Stimulated activated CD8-positive, alpha-beta memory T cell treated with anti-CD3 and anti-CD28 coated beads, Interleukin-15, amount 100 ng/mL, for 1 hour (primary cell): ENCODE results near the gene GATAD2A.

Experiments
- DNase-seq: peaks from one replicate; pipeline ENCODE4 v3.0.0-alpha.2; 2020; ENCODE audit warnings: low read depth

GATAD2A gene

GRCh38 chr19:19422156-19422555 lies 16.7 kb downstream of the GATAD2A start:
- no peak for DNase-seq

DNA sequence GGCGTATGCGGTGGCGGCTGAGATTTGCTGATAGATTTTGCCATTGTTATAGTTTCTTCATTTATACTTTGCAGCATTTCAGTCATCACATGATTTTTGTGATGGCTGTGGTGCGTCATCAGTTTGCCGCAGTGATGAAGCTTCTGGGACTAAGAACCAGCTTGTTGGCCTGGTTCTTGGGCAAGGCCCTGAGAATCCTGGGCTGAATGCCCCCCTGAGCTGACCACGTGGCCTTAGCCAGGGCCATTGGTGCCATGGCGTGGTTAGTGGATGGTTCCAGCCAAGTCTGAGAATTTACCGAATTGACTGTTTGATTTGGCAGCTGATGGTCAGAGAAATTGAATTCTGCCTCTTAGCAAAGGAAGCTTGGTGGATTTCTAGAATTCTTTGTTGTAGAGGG lies 17.8 kb downstream of the GATAD2A start:
- DNase-seq: no peak

- DNase-seq: no peak
Observed at GRCh38 chr19:19425170-19425875, 19.8 kb downstream of the GATAD2A start.

DNA sequence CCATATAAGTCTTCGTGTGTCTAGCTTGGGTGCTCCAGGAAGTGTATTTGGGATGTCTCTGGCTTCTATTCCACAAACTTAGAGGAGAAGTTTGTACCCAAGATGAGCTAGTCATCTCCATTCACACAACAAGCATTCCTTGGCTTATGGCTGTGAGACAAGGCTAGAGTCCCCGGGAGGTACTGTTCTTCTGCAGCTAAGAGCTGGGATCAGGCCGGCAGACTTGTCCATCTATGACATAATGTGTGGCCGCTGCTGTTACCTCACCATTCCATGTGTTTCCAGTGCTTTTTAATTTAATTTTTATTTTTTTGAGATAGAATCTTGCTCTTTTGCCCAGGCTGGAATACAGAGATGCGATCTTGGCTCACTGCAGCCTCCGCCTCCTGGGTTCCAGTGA lies 20.7 kb downstream of the GATAD2A start:
- DNase-seq: no peak

- no peak for DNase-seq
Observed at GRCh38 chr19:19426799-19427198, 21.3 kb downstream of the GATAD2A start.

- DNase-seq: no peak
Observed at GRCh38 chr19:19427302-19427701, 21.8 kb downstream of the GATAD2A start.

DNA sequence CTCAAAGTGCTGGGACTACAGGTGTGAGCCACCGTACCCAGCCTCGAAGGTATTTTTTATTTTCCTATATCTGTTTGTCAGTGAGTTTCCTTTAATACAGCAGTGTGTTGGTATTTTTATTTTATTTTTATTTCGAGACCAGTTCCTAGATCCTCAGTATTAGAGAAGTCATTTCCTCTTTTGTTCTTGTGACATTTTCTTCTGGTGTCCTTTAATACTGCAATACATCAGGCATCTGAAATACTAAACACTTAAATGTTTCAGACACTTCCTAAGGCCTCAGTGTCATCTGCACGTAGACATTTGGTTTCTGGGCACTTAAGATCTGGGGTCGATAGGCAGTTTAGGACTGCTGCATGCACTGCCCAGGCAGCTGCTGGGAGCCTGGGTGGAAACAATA lies 22.5 kb downstream of the GATAD2A start:
- DNase-seq: no peak

DNA sequence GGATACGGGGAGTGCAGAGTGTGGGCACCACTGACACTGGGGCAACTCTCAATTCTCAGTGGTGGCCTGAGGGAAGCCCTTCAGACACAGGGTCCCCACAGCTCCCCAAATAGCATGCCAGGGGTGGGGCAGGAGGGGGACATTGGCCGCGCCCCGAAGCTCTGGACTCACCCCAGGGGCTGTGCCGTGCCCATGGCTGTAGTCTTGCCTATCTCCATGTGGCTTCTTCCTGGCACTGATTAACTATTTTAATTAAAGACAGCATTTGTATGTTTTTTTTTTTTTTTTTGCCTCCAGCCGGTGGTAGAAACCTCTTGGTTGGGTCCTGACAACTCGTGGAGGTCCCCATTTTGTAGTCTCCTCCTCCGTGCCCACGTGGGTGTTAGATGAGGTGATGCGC lies 23.3 kb downstream of the GATAD2A start:
- DNase-seq: no peak

- no peak for DNase-seq
Observed at GRCh38 chr19:19429361-19429760, 23.9 kb downstream of the GATAD2A start.

DNA sequence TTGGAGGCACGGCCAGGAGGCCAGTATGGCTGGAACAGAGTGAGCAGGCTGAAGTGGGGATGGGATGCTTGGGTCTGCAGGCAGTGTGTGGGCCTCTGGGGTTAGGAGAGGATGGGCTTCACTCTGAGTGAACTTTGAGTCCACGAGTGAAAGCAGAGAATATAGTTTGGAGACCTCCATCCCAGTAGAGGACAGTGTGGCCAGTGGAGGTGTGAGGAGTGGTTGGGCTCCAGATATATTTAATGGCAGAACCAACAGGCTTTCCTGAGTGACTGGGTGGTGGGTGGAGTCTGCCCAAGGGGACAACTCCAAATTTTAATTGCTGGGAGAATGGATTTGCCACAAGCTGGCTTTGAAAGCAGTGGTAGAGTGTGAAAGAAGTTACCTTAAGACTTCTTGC lies 27.3 kb downstream of the GATAD2A start:
- DNase-seq: no peak

DNA sequence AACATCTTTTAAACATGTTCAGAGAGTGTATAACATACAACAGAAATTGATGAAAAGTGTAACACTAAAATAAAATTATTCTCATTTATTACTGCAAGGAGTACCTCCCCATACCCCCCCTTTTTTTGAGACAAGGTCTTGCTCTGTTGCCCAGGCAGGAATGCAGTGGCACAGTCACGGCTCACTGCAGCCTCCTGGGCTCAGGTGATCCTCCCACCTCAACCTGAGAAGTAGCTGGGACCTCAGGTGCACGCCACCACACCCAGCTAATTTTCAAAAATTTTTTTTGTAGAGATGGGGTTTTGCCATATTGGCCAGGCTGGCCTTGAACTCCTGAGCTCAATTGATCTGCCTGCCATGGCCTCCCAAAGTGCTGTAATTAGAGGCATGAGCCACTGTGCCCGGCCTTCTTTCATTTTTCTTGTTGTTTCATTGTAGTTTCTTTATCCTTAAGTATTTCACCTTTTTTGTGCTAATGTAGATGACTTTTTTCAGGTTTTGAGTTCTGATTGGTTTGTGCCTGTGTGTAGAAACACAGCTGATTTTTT lies 28.3 kb downstream of the GATAD2A start:
- no peak for DNase-seq

GRCh38 chr19:19434483-19435045 lies 29.1 kb downstream of the GATAD2A start:
- no peak for DNase-seq

DNA sequence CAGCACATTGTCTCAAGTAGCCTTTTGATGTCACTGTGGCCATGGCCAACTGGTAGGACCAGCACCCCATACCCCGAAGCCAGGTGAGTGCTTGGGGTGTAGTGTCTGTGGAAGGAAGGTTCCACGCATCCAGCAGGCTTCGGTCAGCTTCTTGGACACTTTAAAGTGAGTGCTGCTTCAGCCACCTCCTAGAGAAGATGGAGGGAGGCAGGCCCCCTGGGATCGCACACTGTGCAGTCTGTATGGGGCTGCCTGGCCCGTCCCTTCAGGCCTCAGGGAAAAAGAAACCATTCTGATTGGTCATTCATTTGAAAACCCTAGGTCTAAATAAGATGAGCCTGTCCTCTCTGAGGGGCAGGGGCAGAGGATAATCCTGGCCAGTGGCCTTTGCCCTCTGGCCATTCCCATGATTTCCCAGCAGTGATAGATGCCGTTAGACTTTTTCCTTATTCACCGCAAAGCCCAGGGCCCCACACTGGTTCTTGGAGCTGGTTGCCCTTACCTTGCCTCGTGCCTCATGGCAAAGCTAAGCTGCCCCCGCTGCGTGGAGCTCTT lies 30.7 kb downstream of the GATAD2A start:
- no peak for DNase-seq

DNA sequence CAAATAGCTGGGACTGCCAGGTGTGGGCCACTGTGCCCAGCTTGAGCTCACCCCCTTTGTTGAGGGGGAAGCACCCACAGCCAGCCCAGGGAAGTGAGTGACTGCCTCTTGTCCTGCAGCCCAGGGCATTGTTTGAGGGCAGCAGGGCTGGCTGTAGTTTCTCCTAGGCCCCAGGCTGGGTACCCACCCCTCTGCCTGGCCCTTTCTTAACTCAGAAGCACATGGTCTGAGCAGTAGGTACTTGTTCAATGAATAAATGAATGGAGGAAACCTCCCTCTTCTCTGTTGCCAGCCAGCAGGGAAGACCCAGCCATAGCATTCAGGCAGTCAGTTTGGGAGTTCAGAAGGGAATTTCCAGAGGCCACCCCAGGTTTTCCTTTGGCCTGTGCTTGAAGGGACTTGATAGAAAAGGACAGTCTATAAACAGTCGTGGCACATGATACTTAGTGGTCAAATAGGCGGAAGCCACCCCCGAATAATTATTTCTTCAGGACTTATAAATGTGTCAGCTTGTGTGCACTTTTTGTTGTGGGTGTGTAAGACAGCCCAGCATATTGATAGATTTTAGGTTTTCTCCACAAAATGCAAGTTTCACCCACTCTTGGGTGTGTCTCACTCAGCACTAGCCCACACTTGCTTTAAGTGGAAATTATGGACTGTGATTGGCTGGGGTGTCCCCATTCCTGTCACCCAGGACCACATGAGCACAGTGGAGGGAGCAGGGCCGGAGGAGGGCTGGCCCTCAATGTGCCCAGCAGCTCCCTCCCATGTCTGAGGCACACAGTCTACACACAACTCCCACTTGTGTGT lies 33.1 kb downstream of the GATAD2A start:
- no peak for DNase-seq

DNA sequence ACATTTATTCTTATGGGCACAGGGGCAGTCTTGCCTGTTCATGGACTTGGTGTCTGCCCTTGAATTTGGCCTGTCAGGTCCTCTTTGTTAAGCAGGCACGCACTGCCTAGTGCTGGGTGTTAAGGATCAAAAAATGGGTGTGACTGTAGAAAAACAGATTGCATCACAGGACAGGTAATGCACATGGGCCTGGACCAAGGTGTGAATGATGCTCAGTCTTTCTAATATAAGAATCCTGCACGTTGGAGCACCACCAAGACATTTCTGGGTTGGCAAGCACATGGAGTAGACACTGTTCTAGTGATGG lies 33.7 kb downstream of the GATAD2A start:
- no peak for DNase-seq

DNA sequence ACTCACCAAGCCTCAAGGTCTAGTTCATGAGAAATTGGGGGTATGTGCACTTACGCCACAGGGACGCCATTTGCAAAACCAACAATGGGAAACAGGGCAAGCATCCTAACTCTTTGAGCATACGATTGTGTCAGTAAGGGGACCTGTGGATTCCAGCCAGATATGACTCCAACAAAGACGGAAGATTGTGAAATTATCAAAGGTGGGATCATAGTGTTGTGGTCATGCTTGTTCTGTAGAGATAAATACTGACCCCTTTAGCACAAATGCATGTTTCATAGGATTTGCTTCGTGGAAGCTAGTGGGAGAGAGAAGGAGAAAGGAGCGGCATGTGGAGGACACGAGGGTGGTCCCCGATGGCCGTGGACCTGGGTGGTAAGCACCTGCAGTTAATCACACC lies 37.8 kb downstream of the GATAD2A start:
- DNase-seq: no peak

- DNase-seq: no peak
Observed at GRCh38 chr19:19443902-19444680, 38.6 kb downstream of the GATAD2A start.

DNA sequence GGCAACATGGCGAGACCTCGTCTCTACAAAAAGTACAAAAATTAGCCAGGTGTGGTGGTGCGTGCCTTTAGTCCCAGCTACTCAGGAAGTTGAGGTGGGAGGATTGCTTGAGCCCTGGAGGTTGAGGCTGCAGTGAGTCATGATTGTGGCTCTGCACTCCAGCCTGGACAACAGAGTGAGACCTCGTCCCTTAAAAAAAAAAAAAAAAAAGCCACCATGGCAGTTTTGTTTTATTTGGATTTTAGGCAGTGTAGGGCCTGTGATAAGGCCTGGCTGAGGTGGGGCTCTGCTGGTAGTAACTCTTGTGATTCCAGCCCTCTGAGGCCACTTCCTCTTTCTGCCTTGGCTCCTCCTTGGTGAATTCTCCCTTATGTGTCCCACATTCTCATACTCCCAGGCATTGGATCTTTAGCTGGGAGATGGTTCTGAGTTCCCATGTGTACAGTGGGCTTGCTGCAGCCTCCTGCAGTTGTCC lies 39.2 kb downstream of the GATAD2A start:
- DNase-seq: no peak

DNA sequence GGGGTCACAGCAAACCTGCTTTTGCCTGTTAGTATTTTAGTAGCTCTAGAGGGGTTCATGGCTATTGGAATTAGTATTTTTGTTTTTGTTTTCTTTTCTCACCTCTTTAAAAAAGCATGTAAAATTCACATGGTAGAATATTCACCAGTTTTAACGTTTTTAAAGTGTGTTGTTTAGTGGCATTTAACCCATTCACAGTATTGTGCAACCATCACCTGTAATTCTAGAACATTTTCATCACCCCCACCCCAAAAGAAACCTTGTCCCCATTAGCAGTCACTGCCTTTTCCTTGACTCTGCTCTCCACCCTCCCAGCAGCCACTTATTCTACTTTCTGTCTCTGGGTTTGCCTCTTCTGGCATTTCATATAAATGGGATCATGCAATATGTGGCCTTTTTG lies 39.8 kb downstream of the GATAD2A start:
- no peak for DNase-seq

DNA sequence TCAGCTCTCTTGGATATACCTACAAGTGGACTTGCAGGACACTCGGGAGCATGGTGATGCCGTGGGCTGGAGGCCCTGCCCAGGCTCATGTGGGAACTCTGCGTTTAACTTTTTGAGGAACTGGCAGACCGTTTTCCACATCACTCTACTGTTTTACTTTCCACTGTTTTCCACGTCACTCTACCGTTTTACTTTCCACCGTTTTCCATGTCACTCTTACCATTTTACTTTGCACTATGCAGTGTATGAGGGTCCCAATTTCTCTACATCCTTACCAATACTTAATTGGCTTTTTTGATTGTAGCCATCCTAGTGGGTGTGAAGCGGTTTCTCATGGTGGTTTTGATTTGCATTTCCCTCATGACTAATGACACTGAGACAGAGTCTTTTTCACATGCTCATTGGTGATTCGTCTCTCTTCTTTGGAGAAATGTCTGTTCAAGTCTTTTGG lies 40.5 kb downstream of the GATAD2A start:
- DNase-seq: no peak

DNA sequence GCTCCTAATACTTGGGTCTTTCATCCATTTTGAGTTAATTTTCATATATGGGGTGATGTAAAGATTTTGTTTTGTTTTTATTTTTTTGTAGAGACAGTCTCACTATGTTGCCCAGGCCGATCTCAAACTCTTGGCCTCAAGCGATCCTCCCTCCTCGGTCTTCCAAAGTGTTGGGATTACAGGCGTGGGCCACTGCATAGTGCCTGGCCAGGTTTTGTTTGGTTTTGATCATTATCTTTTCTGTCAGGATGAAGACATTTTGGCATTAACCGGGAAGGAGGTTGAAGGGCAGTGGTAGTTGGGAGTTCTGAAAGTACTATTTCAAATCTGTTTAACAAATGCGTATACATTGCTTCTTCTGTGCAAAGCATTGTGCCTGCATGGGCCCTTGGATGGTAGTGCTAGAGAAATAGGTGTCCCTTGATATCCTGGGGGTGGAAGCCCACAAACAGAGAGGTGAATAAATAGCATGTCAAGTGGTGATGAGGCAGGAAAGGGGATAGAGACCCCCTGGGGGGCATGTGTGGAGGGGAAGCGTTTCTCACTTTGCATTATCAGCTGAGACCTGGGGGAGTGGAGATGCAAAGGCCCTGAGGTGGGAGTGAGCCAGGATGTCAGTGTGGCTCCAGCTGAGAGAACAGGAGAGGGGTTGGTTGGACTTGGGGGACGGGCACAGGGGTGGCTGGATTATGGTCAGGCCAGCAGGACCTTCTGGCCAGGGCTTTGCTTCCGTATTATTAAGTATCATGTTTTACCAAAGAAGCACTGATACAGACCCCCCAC lies 41.4 kb downstream of the GATAD2A start:
- DNase-seq: no peak
